ENCODE measurements around the gene PRDM16. TPM values are rescaled to one million over a fixed set of nuclear protein-coding genes. Genes with fewer than 3 reads are reported as not detected.

PRDM16 gene
- total RNA-seq, 1 experiment from 2014 or later, result 1.6 TPM

DNA sequence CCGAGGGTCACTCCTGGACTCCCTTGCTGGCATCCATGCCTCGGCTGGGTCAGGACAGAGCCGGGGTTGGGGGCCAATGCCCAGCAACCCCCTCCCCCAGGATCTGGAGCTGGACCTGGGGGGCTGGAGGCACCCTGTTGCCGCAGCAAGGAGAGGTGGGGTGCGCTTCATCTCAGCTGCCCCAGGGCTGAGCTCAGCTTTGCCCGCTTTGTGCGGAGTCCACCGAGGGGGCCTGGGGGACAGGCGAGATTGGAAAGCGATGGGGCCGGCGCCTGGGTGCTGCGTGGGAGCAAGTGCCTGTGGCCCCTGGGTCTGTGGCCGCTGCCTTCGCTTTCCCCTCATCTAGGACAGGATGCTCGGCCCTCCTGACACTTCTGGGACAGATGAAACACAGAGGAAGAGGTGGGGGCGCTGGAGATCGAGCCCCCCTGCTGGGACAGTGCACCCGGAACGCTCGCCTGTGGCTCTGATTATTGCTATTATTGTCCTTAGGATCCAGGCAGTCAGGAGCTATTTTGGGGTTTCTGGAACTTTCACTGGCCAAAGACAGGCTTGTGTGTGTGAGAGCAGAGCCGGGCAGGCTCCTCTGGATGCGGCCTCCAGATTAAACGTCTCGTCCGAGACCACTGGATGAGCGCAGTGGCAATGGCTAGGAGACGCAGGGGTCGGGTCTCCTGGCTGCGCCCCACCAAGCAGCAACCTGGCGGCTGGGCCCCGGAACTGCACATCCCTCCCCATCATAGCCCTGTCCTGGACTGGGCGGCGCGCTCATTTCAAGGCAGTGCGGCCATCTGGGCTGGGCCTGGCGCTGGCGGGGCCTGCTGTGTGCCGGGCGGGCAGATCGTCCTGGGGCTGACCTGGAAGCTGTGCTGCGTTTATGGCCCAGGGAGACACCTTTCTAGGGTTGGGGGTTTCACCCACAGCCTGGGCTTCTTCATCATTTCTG is 13.8 kb downstream of the PRDM16 start (continued):
- TF ChIP-seq, protein P1, sequence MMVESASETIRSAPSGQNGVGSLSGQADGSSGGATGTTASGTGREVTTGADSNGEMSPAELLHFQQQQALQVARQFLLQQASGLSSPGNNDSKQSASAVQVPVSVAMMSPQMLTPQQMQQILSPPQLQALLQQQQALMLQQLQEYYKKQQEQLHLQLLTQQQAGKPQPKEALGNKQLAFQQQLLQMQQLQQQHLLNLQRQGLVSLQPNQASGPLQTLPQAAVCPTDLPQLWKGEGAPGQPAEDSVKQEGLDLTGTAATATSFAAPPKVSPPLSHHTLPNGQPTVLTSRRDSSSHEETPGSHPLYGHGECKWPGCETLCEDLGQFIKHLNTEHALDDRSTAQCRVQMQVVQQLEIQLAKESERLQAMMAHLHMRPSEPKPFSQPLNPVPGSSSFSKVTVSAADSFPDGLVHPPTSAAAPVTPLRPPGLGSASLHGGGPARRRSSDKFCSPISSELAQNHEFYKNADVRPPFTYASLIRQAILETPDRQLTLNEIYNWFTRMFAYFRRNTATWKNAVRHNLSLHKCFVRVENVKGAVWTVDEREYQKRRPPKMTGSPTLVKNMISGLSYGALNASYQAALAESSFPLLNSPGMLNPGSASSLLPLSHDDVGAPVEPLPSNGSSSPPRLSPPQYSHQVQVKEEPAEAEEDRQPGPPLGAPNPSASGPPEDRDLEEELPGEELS (CRISPR knock-in tag; IDR thresholded peaks at IDR 0.05), result no peak
- TF ChIP-seq SOX15 (CRISPR knock-in tag; IDR thresholded peaks at IDR 0.05), result no peak
- TF ChIP-seq, protein P2, sequence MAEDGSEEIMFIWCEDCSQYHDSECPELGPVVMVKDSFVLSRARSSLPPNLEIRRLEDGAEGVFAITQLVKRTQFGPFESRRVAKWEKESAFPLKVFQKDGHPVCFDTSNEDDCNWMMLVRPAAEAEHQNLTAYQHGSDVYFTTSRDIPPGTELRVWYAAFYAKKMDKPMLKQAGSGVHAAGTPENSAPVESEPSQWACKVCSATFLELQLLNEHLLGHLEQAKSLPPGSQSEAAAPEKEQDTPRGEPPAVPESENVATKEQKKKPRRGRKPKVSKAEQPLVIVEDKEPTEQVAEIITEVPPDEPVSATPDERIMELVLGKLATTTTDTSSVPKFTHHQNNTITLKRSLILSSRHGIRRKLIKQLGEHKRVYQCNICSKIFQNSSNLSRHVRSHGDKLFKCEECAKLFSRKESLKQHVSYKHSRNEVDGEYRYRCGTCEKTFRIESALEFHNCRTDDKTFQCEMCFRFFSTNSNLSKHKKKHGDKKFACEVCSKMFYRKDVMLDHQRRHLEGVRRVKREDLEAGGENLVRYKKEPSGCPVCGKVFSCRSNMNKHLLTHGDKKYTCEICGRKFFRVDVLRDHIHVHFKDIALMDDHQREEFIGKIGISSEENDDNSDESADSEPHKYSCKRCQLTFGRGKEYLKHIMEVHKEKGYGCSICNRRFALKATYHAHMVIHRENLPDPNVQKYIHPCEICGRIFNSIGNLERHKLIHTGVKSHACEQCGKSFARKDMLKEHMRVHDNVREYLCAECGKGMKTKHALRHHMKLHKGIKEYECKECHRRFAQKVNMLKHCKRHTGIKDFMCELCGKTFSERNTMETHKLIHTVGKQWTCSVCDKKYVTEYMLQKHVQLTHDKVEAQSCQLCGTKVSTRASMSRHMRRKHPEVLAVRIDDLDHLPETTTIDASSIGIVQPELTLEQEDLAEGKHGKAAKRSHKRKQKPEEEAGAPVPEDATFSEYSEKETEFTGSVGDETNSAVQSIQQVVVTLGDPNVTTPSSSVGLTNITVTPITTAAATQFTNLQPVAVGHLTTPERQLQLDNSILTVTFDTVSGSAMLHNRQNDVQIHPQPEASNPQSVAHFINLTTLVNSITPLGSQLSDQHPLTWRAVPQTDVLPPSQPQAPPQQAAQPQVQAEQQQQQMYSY (CRISPR knock-in tag; IDR thresholded peaks at IDR 0.05), result no peak
- TF ChIP-seq NR3C1 (CRISPR knock-in tag; conservative IDR thresholded peaks at IDR 0.05; ENCODE audit: low read depth), result no peak

DNA sequence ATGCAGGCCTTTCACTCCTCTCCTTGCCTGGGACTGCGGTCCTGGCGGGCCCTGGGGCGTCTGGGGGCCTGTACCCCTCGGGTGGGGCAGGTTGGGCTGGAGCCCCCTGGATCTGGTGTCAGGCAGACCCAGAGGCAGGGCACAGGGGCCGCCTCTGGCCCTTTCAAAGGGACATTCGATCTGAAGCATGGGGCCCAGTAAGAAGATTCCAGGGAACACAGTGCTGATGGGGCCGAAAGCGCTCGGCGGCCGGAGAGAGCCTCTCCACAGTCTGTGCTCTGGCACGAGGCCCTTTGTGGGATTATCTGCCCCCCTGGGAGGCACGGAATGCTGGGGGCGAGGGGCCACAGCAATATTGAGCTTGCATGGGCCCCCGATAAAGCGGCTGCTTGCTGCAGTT is 15.2 kb downstream of the PRDM16 start:
- Mint-ChIP-seq H3K27me3 (ENCODE audit: low read depth) (no peaks in the 10 kb centered on the region), H3K4me3 (no peak overlapping the region), H3K36me3 (no peaks in the 10 kb centered on the region), H3K9me3 (no peaks in the 10 kb centered on the region), H3K4me1 (no peaks in the 10 kb centered on the region), H3K27ac (no peak overlapping the region)
- TF ChIP-seq, protein P3, sequence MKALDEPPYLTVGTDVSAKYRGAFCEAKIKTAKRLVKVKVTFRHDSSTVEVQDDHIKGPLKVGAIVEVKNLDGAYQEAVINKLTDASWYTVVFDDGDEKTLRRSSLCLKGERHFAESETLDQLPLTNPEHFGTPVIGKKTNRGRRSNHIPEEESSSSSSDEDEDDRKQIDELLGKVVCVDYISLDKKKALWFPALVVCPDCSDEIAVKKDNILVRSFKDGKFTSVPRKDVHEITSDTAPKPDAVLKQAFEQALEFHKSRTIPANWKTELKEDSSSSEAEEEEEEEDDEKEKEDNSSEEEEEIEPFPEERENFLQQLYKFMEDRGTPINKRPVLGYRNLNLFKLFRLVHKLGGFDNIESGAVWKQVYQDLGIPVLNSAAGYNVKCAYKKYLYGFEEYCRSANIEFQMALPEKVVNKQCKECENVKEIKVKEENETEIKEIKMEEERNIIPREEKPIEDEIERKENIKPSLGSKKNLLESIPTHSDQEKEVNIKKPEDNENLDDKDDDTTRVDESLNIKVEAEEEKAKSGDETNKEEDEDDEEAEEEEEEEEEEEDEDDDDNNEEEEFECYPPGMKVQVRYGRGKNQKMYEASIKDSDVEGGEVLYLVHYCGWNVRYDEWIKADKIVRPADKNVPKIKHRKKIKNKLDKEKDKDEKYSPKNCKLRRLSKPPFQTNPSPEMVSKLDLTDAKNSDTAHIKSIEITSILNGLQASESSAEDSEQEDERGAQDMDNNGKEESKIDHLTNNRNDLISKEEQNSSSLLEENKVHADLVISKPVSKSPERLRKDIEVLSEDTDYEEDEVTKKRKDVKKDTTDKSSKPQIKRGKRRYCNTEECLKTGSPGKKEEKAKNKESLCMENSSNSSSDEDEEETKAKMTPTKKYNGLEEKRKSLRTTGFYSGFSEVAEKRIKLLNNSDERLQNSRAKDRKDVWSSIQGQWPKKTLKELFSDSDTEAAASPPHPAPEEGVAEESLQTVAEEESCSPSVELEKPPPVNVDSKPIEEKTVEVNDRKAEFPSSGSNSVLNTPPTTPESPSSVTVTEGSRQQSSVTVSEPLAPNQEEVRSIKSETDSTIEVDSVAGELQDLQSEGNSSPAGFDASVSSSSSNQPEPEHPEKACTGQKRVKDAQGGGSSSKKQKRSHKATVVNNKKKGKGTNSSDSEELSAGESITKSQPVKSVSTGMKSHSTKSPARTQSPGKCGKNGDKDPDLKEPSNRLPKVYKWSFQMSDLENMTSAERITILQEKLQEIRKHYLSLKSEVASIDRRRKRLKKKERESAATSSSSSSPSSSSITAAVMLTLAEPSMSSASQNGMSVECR (CRISPR knock-in tag; IDR thresholded peaks at IDR 0.05; ENCODE audit: borderline replicate concordance), result no peak
- TF ChIP-seq EMX1 (CRISPR knock-in tag; IDR thresholded peaks at IDR 0.05), result no peak
- no peak for TF ChIP-seq TEAD4 (CRISPR knock-in tag; IDR thresholded peaks at IDR 0.05)
- TF ChIP-seq, protein P4, sequence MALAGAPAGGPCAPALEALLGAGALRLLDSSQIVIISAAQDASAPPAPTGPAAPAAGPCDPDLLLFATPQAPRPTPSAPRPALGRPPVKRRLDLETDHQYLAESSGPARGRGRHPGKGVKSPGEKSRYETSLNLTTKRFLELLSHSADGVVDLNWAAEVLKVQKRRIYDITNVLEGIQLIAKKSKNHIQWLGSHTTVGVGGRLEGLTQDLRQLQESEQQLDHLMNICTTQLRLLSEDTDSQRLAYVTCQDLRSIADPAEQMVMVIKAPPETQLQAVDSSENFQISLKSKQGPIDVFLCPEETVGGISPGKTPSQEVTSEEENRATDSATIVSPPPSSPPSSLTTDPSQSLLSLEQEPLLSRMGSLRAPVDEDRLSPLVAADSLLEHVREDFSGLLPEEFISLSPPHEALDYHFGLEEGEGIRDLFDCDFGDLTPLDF (CRISPR knock-in tag; IDR thresholded peaks at IDR 0.05), result no peak
- no peak for TF ChIP-seq ZNF416 (CRISPR knock-in tag; IDR thresholded peaks at IDR 0.05)
- no peak for TF ChIP-seq NR2C2 (CRISPR knock-in tag; IDR thresholded peaks at IDR 0.05)
- TF ChIP-seq CREB1 (CRISPR knock-in tag; IDR thresholded peaks at IDR 0.05), result no peak
- TF ChIP-seq ZNF396 (CRISPR knock-in tag; IDR thresholded peaks at IDR 0.05; ENCODE audit: borderline replicate concordance), result no peak
- no peak for TF ChIP-seq ZNF263 (CRISPR knock-in tag; IDR thresholded peaks at IDR 0.05; ENCODE audit: low read depth)
- TF ChIP-seq, protein P5, sequence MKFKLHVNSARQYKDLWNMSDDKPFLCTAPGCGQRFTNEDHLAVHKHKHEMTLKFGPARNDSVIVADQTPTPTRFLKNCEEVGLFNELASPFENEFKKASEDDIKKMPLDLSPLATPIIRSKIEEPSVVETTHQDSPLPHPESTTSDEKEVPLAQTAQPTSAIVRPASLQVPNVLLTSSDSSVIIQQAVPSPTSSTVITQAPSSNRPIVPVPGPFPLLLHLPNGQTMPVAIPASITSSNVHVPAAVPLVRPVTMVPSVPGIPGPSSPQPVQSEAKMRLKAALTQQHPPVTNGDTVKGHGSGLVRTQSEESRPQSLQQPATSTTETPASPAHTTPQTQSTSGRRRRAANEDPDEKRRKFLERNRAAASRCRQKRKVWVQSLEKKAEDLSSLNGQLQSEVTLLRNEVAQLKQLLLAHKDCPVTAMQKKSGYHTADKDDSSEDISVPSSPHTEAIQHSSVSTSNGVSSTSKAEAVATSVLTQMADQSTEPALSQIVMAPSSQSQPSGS (CRISPR knock-in tag; IDR thresholded peaks at IDR 0.05; ENCODE audit: borderline replicate concordance, low read depth), result no peak
- no peak for TF ChIP-seq JUN (CRISPR knock-in tag; IDR thresholded peaks at IDR 0.05)
- TF ChIP-seq NR3C1 (CRISPR knock-in tag; conservative IDR thresholded peaks at IDR 0.05; ENCODE audit: low read depth), result no peak
- TF ChIP-seq, protein P6, sequence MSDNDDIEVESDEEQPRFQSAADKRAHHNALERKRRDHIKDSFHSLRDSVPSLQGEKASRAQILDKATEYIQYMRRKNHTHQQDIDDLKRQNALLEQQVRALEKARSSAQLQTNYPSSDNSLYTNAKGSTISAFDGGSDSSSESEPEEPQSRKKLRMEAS (CRISPR knock-in tag; IDR thresholded peaks at IDR 0.05), result no peak
- TF ChIP-seq, protein P7, sequence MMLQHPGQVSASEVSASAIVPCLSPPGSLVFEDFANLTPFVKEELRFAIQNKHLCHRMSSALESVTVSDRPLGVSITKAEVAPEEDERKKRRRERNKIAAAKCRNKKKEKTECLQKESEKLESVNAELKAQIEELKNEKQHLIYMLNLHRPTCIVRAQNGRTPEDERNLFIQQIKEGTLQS (CRISPR knock-in tag; conservative IDR thresholded peaks at IDR 0.05), result no peak
- TF ChIP-seq, protein P8, sequence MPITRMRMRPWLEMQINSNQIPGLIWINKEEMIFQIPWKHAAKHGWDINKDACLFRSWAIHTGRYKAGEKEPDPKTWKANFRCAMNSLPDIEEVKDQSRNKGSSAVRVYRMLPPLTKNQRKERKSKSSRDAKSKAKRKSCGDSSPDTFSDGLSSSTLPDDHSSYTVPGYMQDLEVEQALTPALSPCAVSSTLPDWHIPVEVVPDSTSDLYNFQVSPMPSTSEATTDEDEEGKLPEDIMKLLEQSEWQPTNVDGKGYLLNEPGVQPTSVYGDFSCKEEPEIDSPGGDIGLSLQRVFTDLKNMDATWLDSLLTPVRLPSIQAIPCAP (CRISPR knock-in tag; IDR thresholded peaks at IDR 0.05), result no peak
- DNase-seq (ENCODE audit: low spot score) (no peak), ATAC-seq (no peak)
- POLR2A ChIA-PET, result no interaction called here
- CTCF ChIA-PET, result no interaction called here
